DMS 273 (cell line): ENCODE results near the gene PER1.
"Not testable (repeated sequence)": the region's sequence is repeated elsewhere in the genome, so short reads cannot be mapped to it uniquely, and the experiment has no call there.

Source experiments
- DNase-seq: peaks from one replicate; lab custom pipeline; 2025; ENCODE audit not compliant: unreplicated experiment; lab: John Stamatoyannopoulos, UW

Gene PER1

DNA sequence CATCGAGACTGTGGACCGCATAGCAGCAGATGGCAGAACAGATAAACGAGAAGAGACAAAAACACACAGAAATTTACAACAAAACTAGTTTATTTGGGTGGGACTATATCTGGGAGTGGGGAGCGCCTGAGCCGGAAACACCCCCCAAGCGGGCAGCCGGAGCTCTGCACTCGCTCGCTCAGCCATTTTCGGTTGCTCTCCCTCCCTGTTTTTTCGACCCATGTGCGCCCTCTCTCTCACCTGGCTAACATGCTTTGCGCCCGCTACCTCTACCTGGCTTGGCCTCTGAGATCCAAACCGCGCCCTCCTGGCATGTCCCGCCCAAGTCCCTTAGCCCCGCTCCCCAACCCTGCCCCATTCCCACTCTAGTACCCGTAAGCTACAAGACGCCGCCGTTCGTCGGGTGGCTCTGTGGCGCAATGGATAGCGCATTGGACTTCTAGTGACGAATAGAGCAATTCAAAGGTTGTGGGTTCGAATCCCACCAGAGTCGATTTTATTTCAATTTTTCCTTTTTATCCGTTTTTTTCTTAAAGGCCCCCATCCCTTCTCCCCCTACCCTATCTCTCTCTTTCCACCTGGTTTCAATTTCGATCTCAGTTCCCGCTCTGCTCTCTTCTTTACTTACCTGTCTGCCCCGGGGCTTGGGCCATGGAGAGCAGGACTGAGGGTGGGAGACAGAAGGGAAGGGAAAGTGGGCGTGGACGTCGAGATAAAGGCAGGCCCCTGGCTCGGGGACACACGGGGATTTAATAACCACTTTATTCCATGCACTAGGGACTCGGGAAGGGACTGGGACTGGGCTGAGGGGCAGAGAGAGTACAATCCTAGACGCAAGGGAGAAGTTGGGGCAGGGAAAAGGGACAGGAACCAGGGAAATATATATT lies 31.4 kb downstream of the PER1 start:
- peak; percentile 87 for DNase-seq

DNA sequence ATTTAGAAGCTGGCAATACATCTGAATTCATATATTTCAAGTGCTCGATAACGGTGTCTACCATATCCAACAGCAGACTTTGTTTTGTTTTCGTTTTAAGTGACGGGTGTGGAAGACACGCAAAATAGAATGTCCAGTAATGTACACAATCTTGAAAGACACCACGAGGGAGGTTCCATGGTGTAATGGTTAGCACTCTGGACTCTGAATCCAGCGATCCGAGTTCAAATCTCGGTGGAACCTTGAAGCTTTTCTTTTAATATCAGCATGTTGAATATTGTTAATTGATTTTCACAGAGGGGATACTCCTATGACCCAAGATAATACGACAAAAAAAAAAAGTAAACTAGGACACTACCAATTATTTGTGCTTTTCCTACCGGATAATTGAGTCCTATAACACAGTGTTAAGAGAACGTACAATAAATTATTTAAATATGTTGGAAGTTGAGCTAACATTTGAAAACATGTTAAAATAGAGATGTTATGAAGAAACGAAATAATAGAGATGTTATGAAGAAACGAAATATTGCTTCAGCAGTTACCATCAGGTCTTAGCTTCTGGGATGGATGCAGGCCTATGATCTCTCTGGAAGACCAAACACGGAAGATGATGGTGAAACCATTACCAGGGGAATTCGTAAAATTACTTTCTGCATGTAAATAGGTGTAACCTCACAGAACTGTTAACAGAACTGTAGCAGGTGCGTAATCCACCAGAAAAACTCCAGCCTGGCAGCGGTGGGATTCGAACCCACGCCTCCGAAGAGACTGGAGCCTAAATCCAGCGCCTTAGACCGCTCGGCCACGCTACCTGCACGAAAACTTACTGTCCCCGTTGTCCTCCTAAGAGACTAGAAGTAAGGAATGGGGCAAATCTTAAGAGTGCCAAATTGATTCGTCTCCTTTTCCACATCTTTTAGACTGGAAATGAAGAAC lies 32.4 kb downstream of the PER1 start:
- DNase-seq, result peak; percentile 94

DNA sequence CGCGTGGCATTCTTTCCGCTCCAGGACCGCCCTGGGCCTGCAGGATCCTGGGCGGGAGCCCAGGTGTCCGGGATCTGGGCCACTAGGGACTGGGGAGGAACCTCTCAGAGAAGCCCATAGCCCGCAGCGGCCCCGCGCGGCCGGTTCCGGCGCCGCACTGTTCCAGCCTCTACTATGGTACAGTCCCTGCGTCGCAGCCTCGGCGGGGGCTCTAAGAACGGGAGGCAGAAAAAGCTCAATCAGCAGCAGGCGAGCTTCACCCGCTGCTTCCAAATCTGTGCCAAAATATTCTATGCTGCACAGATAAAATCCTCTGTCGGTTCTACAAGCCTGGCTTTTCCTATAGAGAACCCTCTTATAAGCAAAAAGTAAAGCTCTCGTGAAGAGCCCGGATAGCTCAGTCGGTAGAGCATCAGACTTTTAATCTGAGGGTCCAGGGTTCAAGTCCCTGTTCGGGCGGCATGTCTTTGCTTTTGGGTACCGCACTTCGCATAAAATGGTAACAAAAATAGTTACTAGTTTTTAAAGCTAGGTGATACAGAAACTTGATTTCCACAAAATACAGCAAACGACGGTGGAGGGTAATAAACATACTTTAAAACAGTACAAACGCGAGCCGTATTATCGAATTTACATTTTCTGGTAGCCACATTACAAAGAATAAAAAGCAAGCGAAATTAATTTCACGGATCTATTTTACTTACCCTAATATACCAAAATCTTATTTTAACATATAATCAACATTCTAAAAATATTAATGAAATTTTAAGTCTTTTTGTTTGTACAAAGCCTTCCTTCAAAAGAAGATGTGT lies 33.2 kb downstream of the PER1 start:
- DNase-seq, result peak; percentile 92

DNA sequence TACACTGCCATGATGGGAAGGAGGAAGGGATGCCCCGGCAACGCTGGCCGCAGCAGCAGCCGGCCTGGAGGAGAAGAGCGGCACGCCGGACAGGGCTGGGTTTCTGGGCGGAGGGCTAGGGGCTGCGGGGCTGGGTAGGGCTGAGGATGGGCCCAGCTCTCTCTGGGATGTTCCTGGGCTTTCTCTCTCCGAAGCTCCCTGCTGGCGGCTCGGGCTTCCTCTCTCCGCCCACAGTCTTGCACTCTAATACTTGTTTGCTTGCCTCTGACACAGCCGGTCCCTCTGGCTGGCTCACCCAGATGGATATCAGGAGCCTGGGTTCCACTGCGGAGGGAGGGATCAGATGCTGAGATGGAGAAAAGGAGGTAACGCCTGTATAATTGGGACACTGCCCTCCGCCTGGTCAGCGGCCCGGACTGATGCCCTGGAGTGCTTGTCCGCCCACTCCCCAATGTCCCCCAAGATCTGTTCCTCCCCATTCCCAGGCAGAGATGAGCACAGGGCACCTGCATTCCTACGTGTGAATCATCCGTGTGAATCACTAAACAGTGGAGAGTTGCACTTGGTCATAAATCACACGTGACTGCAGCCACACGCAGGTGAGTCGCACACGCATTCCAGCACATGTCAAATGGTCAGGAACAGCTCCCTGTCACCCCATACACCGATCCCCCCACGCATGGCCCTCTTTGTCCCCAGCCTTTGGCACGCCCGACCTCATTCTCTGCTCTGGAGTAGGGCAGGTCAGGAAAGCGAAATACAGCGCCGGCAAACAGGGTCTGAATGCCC lies 34.0 kb downstream of the PER1 start, which contains the start of gene ALOXE3:
ALOXE3 (minus strand) TSS at position 535 of the 789 bp plus-strand sequence; CDS start at position 11, 524 bp downstream.
- peak; percentile 70 for DNase-seq

DNA sequence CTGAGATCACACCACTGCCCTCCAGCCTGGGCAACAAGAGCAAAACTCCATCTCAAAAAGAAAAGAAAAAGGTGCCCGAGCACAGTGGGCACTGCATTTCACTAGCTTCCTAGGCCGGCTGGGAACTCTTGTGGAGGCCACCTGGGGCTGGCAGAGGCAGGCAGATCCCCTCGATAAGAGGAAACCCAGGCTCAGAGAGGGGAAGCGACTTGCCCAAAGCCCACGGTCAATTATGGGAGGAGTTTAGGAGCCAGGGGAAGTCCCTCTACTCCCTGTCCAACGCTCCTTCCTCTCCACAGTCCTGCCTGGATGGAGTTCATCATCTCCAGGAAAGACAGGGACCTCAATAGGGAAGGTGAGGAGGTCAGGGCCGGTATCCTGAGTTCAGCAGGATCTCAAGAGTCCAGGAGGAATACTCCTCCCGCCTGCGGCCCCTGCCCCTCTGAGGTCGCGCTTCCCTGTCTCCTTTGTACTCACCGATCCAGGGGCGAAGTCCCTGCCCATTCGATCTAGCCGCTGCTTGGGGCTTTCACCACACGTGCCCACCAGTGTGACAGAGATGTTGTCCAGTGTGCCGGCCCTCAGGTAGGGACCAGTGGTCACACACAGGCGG lies 34.7 kb downstream of the PER1 start:
- no peak for DNase-seq

DNA sequence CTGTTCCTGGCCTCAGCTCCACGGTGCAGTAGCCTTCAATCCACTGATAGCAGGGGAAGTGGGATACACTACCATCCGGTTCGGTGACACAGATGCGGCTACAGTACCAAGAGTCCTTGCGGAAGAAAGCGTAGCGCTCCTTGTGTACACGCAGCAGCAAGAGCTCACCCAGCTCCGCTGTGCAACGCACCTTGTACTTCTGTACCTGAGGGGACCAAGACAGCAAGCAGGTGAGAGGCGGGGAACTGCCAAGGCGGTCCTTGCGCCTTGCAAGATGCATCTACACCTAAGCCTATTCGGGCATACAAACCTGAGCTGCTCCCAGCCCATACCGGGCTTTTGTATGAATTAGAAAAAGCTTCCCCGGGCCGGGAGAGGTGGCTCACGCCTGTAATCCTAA lies 35.4 kb downstream of the PER1 start:
- no peak for DNase-seq

DNA sequence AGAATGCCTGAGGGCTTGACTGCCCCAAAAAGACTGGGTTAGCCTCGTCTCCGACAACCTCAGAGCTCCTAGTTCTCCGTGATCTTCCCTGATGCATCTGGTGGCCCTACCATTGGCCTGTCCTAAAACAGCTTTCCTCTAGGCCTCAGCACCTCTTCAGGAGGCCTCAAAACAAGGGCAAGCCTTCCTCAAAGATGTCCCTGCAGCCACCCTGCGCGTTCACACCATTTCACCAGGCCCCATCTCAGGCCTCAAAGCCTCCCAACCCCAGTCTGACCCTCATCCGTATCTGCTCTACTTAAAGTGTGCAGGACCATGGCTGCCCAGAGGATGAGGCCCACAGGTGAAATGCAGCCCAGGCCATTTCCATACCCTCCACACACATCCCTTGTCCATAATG lies 41.3 kb downstream of the PER1 start:
- no peak for DNase-seq

DNA sequence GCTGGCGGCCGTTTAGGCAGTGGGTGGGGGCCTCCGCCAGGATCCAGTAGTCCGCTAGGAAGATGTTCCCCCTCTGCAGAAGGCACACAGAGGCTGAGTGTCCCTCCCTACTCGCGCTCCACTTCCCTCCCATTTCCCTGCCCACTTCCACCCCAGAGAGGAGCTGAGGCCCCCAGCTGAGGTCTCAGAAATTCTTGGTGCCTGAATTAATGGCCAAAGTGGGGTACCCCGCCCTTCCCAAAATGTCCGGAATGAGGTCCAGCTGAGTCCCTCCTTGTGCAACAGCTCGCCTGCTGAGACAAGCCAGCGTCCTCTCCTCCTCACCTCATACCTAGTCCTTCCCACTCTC lies 41.8 kb downstream of the PER1 start:
- DNase-seq, result no peak

DNA sequence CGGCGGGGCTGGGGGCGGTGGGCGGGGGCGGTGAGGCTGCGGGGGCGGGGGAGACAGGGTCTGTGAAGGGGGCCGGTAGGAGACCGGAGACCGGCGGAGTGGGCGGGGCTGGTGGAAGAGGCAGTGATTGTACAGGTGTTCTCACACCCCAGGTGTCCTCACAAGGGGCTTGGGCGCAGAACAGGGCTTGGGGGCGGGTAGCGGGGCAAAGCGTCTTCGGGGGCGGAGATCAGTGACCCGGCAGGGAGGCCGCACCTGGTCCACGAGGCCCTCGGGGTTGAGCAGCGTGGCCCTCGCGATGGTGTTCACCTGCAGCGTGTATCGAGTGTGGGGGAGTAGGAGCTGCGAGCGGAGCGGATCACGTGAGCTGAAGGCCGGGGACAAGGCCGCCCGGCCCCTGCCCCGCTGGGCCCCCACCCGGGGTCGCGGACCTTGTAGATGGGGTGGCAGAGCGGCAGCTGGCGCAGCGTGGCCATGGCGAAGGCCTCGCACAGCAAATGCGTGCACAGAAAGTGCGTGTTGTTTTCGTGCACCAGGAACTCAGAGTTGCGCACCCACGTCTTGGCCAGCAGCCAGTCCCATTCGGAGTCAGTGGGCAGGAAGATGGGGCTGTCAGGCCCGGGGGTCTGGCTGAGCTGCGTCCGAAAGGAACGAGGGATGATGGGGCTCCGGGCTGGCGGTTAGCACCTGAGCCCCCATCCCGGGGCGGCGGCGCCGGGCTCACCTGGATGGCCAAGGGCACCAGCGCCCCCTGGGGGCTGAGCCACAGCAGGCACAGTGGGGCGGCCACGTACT lies 42.3 kb downstream of the PER1 start:
- DNase-seq, result peak; percentile 72

DNA sequence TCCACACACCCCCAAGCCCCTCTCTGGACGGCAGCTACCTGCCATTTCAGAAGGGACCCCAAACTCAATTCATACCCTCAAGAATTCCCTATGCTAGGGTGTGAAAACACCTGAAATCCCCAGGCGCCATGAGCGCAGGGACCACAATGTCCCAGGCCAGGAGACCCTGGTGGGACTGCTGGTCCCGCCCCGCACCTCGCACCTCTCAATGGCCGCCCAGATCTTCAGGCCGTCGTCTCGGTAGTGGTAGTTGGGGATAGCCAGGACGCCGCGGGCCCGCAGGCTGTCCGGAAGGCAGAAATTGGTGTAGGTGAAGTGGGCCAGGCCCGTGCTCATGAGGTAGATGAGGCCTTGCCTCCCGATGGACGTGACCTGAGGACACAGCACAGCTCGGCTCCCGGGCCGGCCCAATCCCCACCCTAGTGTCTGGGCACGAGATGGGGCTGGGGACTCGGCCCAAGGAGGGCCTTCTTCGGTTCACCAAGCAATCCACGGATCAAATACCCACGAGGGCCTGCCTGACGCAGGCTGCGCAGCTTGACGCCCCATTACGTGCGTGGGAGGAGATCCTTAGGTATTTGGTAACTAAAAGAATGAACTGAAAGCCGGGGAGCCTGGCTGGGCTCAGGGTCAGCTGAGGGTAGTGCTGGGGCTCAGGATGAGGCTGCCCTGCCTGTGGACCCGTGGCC lies 43.1 kb downstream of the PER1 start:
- DNase-seq, result no peak

DNA sequence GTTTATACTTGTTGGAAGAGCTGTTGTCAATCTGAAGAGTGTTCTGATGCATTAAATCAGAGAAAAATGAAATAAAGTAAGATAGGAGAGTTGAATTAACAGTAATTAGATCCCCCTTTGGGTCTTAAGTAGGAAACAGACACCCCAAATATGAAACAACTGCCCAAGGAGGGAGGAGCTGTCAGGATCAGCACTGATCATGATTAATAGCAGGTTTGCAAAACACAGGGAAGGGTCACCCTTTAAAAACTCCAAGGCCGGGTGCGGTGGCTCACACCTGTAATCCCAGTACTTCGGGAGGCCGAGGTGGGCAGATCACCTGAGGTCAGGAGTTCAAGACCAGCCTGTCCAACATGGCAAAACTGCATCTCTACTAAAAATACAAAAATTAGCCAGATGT lies 45.2 kb downstream of the PER1 start:
- DNase-seq, result not testable (repeated sequence)

DNA sequence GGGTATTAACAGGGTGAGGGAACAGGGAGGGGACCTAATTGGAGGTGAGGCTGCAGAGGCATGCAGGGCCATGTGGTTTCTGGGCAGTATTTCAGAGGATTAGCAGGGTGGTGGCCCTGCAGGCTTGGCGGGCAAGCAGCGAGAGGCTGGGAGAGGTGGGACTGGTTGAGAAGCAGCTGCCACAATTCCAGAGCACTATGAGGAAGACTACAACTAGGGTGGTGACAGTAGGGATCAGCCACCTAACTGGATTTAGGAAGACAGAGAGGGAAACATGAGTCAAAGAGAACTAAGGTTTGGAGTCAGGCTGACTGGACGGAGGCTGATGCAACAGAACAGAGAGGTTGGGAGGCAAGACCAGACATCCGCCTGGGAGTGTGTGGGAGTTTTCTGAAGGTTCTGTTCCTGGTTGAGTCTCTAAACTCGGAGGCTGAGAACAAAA lies 46.2 kb downstream of the PER1 start:
- no peak for DNase-seq

DNA sequence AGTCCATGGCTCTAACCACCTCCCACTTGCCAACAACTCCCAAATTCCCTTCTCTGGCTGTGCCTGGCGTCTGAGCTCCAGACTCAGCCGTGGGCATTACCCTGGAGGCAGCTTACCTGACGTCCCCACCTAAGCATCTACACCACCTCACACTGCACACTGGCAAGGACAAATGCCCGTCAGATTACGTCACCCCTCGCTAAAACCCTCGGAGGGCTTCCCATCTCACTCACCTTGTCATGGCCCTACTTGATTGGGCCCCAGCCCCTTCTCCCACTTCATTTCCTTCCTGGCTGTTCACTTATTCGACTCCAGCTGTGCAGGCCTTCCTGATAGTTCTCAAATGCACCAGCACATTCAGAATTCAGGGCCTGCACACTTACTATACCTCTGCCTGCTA lies 47.3 kb downstream of the PER1 start:
- no peak for DNase-seq

DNA sequence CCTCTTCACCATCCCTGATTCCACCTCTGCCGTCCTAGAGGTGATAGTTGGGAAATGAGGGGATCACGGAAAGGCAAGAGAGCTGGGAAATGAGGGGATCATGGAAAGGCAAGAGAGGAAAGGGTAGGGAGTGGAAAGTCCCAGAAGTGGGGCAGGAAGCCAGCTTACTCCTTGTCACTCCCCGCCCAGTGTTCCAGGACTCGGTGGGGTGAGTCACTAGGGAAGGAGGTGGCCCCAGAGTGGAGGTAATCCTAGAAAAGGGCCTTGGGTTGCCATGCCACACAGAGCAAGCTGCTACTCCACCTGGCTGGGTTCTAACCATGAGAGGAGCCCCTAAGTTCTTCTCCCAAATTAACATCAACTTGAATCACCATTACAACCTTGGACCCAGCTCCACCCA lies 48.7 kb downstream of the PER1 start:
- no peak for DNase-seq

DNA sequence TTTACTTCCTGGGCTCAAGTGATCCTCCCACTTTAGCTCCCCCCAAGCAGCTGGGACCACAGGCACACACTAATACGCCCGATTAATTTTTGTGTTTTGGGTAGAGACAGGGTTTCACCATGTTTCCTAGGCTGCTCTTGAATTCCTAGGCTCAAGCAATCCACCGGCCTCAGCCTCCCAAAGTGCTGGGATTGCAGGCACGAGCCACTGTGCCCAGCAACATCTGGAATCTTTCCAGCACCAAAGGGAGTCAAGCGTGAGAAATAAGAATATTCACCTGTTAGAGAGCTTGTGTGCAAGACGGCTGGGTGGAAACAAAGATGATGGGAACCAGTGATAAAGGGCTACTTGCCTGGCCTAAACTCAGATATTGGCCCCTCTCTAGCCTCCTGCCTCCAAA lies 50.5 kb downstream of the PER1 start:
- DNase-seq, result no peak

DNA sequence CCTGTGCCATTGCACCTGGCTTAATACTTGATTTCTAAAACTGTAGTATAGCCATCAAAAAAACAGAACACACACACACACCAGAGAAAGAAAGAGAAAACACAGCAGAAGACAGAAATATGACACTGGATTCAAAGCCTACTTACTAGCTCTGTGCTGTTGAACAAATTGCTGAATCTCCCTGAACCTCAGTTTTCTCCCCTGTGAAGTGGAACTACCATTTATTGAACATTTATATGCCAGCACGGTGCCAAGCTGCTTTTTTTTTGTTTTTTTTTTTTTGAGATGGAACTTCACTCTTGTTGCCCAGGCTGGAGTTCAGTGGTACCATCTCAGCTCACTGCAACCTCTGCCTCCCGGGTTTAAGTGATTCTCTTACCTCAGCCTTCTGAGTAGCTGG lies 51.4 kb downstream of the PER1 start:
- no peak for DNase-seq

DNA sequence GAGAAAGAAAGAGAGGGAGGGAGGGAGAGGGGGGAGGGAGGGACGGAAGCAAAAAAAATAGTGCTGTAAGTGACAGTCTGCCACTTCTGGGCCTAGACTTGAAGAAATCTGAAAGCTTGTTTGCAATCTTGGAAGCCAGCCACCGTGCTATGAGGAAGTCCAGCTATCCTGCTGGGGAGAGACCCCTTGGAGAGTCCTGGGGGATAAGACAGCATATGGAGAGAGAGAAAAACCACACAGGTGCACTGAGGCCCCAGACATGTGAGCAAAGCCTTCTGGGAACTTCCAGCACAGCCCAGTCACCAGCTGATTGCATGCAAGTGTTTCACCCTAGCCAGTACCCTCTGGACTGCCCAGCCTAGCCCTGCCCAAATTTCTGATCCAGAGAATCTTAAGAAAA lies 52.1 kb downstream of the PER1 start:
- no peak for DNase-seq

DNA sequence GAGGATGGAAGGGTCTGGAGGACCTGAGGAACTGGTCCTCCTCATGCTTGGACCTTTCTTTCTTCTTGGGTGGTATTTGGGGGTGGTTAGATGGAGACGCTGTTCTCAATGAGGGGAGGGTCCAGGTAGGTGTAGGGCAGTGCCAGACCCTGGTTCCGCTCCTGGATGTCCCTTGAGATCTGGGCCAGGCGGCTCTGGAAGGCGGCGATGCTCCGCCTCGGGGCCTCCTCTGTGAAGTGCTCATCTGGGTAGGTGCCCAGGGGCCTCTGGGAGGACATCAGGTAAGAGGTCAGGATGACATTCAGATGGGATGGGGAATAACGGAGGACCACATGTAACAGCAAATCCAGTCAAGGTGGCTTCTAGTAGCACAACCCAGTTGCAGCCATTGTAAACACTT lies 55.7 kb downstream of the PER1 start:
- DNase-seq, result no peak
